GM12892 (cell line): ENCODE measurements around the gene PYM1.

Experiments
- DNase-seq: peaks from one replicate; pipeline ENCODE4 v3.0.0; 2011; ENCODE audit not compliant: insufficient read length
- FAIRE-seq: peaks from 2 replicates; lab custom pipeline; 2011; peaks lifted over from hg19 to GRCh38; lab: Jason Lieb, UNC
- POLR2A ChIP-seq: IDR thresholded peaks from 2 replicates; pipeline ENCODE4 v1.6.1; 2011; ENCODE audit warnings: low read depth, low read length, control low read depth
- POLR2AphosphoS5 ChIP-seq: IDR thresholded peaks from 2 replicates; pipeline ENCODE4 v1.6.1; 2011; ENCODE audit warnings: low read depth, low read length, control low read depth
- TAF1 ChIP-seq: IDR thresholded peaks from 2 replicates; pipeline ENCODE4 v1.6.1; 2011; ENCODE audit warnings: low read depth, mild to moderate bottlenecking, control low read depth, low read length, borderline replicate concordance

PYM1 gene

GRCh38 chr12:55965240-55965639 lies 37.5 kb upstream of the PYM1 start:
- TF ChIP-seq POLR2AphosphoS5 (no peak), TAF1 (no peak), POLR2A (no peak)
- FAIRE-seq (no peak), DNase-seq (no peak)

- TF ChIP-seq POLR2A, result no peak
- no peak for TF ChIP-seq TAF1
- FAIRE-seq (no peak), DNase-seq (no peak)
Measured at GRCh38 chr12:55963760-55964159, 36.1 kb upstream of the PYM1 start.

GRCh38 chr12:55957106-55957859 lies 29.6 kb upstream of the PYM1 start:
- TF ChIP-seq POLR2AphosphoS5 (no peak), TAF1 (no peak), POLR2A (no peak)
- no peak for FAIRE-seq
- DNase-seq, result no peak

GRCh38 chr12:55955800-55956508 lies 28.3 kb upstream of the PYM1 start:
- FAIRE-seq, result no peak
- TF ChIP-seq POLR2A, result no peak
- no peak for TF ChIP-seq POLR2AphosphoS5
- no peak for DNase-seq

- no peak for TF ChIP-seq POLR2A
- no peak for TF ChIP-seq POLR2AphosphoS5
- TF ChIP-seq TAF1, result no peak
- no peak for FAIRE-seq
Measured at GRCh38 chr12:55955344-55955743, 27.6 kb upstream of the PYM1 start.

GRCh38 chr12:55946553-55946952 lies 18.9 kb upstream of the PYM1 start:
- TF ChIP-seq POLR2AphosphoS5, result no peak
- no peak for TF ChIP-seq POLR2A
- no peak for TF ChIP-seq TAF1
- DNase-seq (no peak), FAIRE-seq (no peak)

More at GRCh38 chr12:55955344-55955743, 27.6 kb upstream of the PYM1 start:
- no peak for DNase-seq

GRCh38 chr12:55942577-55943136 lies 15.0 kb upstream of the PYM1 start:
- FAIRE-seq (no peak), DNase-seq (no peak)
- TF ChIP-seq POLR2AphosphoS5 (no peak), POLR2A (no peak), TAF1 (no peak)

- no peak for TF ChIP-seq TAF1
- DNase-seq (no peak), FAIRE-seq (no peak)
Measured at GRCh38 chr12:55942055-55942454, 14.4 kb upstream of the PYM1 start.

- TF ChIP-seq TAF1 (no peak), POLR2AphosphoS5 (no peak), POLR2A (no peak)
- DNase-seq, result peak; percentile 70
- FAIRE-seq, result peak; percentile 84
Measured at GRCh38 chr12:55940065-55940732, 12.5 kb upstream of the PYM1 start.

- no peak for TF ChIP-seq POLR2A
- no peak for TF ChIP-seq TAF1
- no peak for TF ChIP-seq POLR2AphosphoS5
- FAIRE-seq, result no peak
Measured at GRCh38 chr12:55938826-55939501, 11.3 kb upstream of the PYM1 start.

GRCh38 chr12:55937981-55938380 lies 10.3 kb upstream of the PYM1 start:
- FAIRE-seq, result no peak
- DNase-seq, result no peak
- no peak for TF ChIP-seq TAF1
- TF ChIP-seq POLR2A, result no peak
- TF ChIP-seq POLR2AphosphoS5, result no peak

More at GRCh38 chr12:55938826-55939501, 11.3 kb upstream of the PYM1 start:
- DNase-seq, result no peak

GRCh38 chr12:55935738-55936151 lies 8.1 kb upstream of the PYM1 start:
- DNase-seq, result no peak
- no peak for TF ChIP-seq POLR2A
- TF ChIP-seq POLR2AphosphoS5, result no peak
- TF ChIP-seq TAF1, result no peak
- FAIRE-seq, result no peak
